WTC11 (cell line): ENCODE measurements around the gene GNAL. TPM values are rescaled to one million over a fixed set of nuclear protein-coding genes. Genes with fewer than 3 reads are reported as not detected.

Experiments
- ATAC-seq: fragments of 200-7000 bp; cut with Tn5 transposase; 2 replicates; pipeline ENCODE4 v1.10.0; 2021; ENCODE audit warnings: mild to moderate bottlenecking, moderate library complexity
- CTCF ChIA-PET: fragments of 300-600 bp; sonication (Branson Sonifier 250); formaldehyde crosslinking; loops from one replicate; lab custom pipeline; 2021; ENCODE audit warnings: antibody characterized with exemption; lab: Charles Lee
- POLR2A ChIA-PET: fragments of 350-600 bp; sonication (Branson Sonifier 250); formaldehyde crosslinking; loops from one replicate; lab custom pipeline; 2021; ENCODE audit warnings: antibody characterized with exemption; lab: Charles Lee
- DNase-seq: peaks from one replicate; pipeline ENCODE4 v3.0.0; 2021; ENCODE audit warnings: low spot score
- H3K27ac Mint-ChIP-seq: 2 replicates; pipeline ENCODE4 v1.8.0; 2021; ENCODE audit warnings: mixed read lengths
- H3K27me3 Mint-ChIP-seq: 2 replicates; pipeline ENCODE4 v1.8.0; 2021; ENCODE audit warnings: low read depth, mild to moderate bottlenecking, moderate library complexity, mixed read lengths
- H3K36me3 Mint-ChIP-seq: 2 replicates; pipeline ENCODE4 v1.8.0; 2021; ENCODE audit warnings: mixed read lengths
- H3K4me1 Mint-ChIP-seq: 2 replicates; pipeline ENCODE4 v1.8.0; 2022; ENCODE audit warnings: mixed read lengths
- H3K4me3 Mint-ChIP-seq: 2 replicates; pipeline ENCODE4 v1.8.0; 2021; ENCODE audit warnings: mild to moderate bottlenecking, moderate library complexity, mixed read lengths
- H3K9me3 Mint-ChIP-seq: 2 replicates; pipeline ENCODE4 v1.8.0; 2021; ENCODE audit warnings: mixed read lengths
- CBFB ChIP-seq: sonication (generic); formaldehyde crosslinking; IDR thresholded peaks from 2 replicates; pipeline ENCODE4 v1.8.1; 2022; ENCODE audit warnings: mild to moderate bottlenecking, low read depth, missing genetic modification reagents
- ELF4 ChIP-seq: sonication (generic); formaldehyde crosslinking; IDR thresholded peaks from 2 replicates; pipeline ENCODE4 v1.8.1; 2022; ENCODE audit warnings: low read depth, mild to moderate bottlenecking, moderate library complexity, missing genetic modification reagents
- ETV6 ChIP-seq: sonication (generic); formaldehyde crosslinking; IDR thresholded peaks from 2 replicates; pipeline ENCODE4 v1.8.1; 2022; ENCODE audit warnings: mild to moderate bottlenecking, missing genetic modification reagents
- GABPB1 ChIP-seq: sonication (generic); formaldehyde crosslinking; IDR thresholded peaks from 2 replicates; pipeline ENCODE4 v1.8.1; 2023; ENCODE audit warnings: mild to moderate bottlenecking, missing genetic modification reagents
- IRF2 ChIP-seq: sonication (generic); formaldehyde crosslinking; IDR thresholded peaks from 2 replicates; pipeline ENCODE4 v1.8.0; 2022; ENCODE audit warnings: low read depth, missing genetic modification reagents, borderline replicate concordance
- JUN ChIP-seq: sonication (generic); formaldehyde crosslinking; IDR thresholded peaks from 2 replicates; pipeline ENCODE4 v1.8.0; 2023; ENCODE audit warnings: mild to moderate bottlenecking, missing genetic modification reagents
- MXD4 ChIP-seq: fragments of 250-450 bp; sonication (Bioruptor Pico); IDR thresholded peaks from 2 replicates; pipeline ENCODE4 v1.8.0; 2021; ENCODE audit warnings: mild to moderate bottlenecking, moderate library complexity, borderline replicate concordance
- MYBL2 ChIP-seq: sonication (generic); formaldehyde crosslinking; IDR thresholded peaks from 2 replicates; pipeline ENCODE4 v1.8.1; 2023; ENCODE audit warnings: mild to moderate bottlenecking, moderate library complexity, missing genetic modification reagents
- NFE2L1 ChIP-seq: sonication (generic); formaldehyde crosslinking; IDR thresholded peaks from 2 replicates; pipeline ENCODE4 v1.8.1; 2023; ENCODE audit warnings: missing genetic modification reagents
- NR1H2 ChIP-seq: sonication (generic); formaldehyde crosslinking; IDR thresholded peaks from 2 replicates; pipeline ENCODE4 v1.9.0; 2021; ENCODE audit warnings: mild to moderate bottlenecking, moderate library complexity, missing genetic modification reagents
- PRRX2 ChIP-seq: fragments of 250-450 bp; sonication (Bioruptor Pico); IDR thresholded peaks from 2 replicates; pipeline ENCODE4 v1.8.0; 2021; ENCODE audit warnings: mild to moderate bottlenecking
- SMAD4 ChIP-seq: sonication (generic); formaldehyde crosslinking; IDR thresholded peaks from 2 replicates; pipeline ENCODE4 v1.8.0; 2022; ENCODE audit warnings: mild to moderate bottlenecking, missing genetic modification reagents
- USF1 ChIP-seq: sonication (generic); formaldehyde crosslinking; IDR thresholded peaks from 2 replicates; pipeline ENCODE4 v1.8.0; 2022; ENCODE audit warnings: mild to moderate bottlenecking, missing genetic modification reagents
- USF2 ChIP-seq: sonication (generic); formaldehyde crosslinking; IDR thresholded peaks from 2 replicates; pipeline ENCODE4 v1.8.1; 2023; ENCODE audit warnings: mild to moderate bottlenecking, missing genetic modification reagents, moderate library complexity
- ZNF416 ChIP-seq: fragments of 250-450 bp; sonication (Bioruptor Pico); IDR thresholded peaks from 2 replicates; pipeline ENCODE4 v1.9.0; 2021; ENCODE audit warnings: mild to moderate bottlenecking, inconsistent platforms
- total RNA-seq: library from RNA; stranded (reverse); gene quantifications from 3 replicates; pipeline ENCODE4 v1.2.3, GENCODE V29; 2021
- TF ChIP-seq, protein P1 (sequence below): sonication (generic); formaldehyde crosslinking; IDR thresholded peaks from 2 replicates; pipeline ENCODE4 v1.8.0; 2022; ENCODE audit warnings: mild to moderate bottlenecking, missing genetic modification reagents
- TF ChIP-seq, protein P2 (sequence below): sonication (generic); formaldehyde crosslinking; IDR thresholded peaks from 2 replicates; pipeline ENCODE4 v1.8.1; 2022; ENCODE audit warnings: mild to moderate bottlenecking, moderate library complexity, missing genetic modification reagents
- TF ChIP-seq, protein P3 (sequence below): fragments of 250-450 bp; sonication (Bioruptor Pico); IDR thresholded peaks from 2 replicates; pipeline ENCODE4 v1.9.0; 2021; ENCODE audit warnings: moderate library complexity, mild to moderate bottlenecking, inconsistent platforms, borderline replicate concordance
- TF ChIP-seq, protein P4 (sequence below): fragments of 250-450 bp; sonication (Bioruptor Pico); IDR thresholded peaks from 2 replicates; pipeline ENCODE4 v1.9.0; 2021; ENCODE audit warnings: mild to moderate bottlenecking

The GNAL gene
- total RNA-seq, 1 experiment from 2014 or later: 22.3 TPM

DNA sequence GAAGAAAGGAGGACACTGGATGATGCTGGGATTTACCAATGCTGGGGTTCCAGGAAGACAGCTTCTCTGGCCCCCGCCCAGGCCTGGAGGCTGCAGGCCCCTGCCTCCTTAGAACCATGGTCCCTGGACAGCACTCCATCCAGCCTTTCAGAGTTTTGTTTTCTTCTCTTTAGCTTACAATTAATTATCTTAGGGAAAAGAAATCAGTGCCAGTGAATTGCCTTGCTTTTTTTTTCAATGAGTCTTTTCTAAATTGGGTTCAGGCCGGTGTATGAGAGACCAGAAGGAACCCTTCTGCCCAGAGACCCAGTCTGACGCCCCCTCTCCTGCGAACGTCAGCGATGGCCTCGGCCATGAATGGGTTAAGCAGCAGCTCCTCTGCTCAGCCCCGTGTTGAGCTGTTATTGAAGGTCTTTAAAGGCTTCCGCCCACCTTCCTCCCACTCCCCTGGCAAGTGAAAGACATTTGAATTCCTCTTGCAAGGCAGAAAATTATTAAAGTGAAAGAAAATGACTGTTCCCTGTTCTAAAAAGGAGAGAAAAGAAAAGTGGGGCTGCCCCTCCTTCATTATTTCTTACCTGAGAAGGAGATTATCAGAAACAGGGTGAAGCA is 96.5 kb downstream of the GNAL start:
- peak overlapping the region; percentile 96 for H3K27ac Mint-ChIP-seq
- H3K9me3 Mint-ChIP-seq: no peaks in the 10 kb centered on the region
- peak; percentile 43 for DNase-seq
- peaks cover 70% of the 10 kb centered on the region for H3K4me1 Mint-ChIP-seq
- H3K36me3 Mint-ChIP-seq: no peaks in the 10 kb centered on the region
- peak; percentile 90 for ATAC-seq
- H3K4me3 Mint-ChIP-seq: peak overlapping the region; percentile 38
- POLR2A ChIA-PET: no interaction called here
- CTCF ChIA-PET: interaction anchor here (0.6 to 1.9 kb wide), 8 partner anchors 11 to 254 kb away, joined by 3 to 7 read pairs (median 4); no protein-coding TSS in a partner anchor
- no peaks in the 10 kb centered on the region for H3K27me3 Mint-ChIP-seq
- TF ChIP-seq ZNF416 (CRISPR knock-in tag): no peak
- TF ChIP-seq CBFB (CRISPR knock-in tag): no peak
- no peak for TF ChIP-seq GABPB1 (CRISPR knock-in tag)
- no peak for TF ChIP-seq NR1H2
- TF ChIP-seq PRRX2 (CRISPR knock-in tag): no peak
- no peak for TF ChIP-seq MYBL2
- TF ChIP-seq SMAD4 (CRISPR knock-in tag): no peak
- TF ChIP-seq IRF2 (CRISPR knock-in tag): no peak
- TF ChIP-seq JUN (CRISPR knock-in tag): no peak
- TF ChIP-seq ETV6 (CRISPR knock-in tag): no peak
- no peak for TF ChIP-seq ELF4
- no peak for TF ChIP-seq NFE2L1 (CRISPR knock-in tag)
- TF ChIP-seq, protein P1, sequence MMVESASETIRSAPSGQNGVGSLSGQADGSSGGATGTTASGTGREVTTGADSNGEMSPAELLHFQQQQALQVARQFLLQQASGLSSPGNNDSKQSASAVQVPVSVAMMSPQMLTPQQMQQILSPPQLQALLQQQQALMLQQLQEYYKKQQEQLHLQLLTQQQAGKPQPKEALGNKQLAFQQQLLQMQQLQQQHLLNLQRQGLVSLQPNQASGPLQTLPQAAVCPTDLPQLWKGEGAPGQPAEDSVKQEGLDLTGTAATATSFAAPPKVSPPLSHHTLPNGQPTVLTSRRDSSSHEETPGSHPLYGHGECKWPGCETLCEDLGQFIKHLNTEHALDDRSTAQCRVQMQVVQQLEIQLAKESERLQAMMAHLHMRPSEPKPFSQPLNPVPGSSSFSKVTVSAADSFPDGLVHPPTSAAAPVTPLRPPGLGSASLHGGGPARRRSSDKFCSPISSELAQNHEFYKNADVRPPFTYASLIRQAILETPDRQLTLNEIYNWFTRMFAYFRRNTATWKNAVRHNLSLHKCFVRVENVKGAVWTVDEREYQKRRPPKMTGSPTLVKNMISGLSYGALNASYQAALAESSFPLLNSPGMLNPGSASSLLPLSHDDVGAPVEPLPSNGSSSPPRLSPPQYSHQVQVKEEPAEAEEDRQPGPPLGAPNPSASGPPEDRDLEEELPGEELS: no peak

GRCh38 chr18:11789716-11790510 is 100.8 kb downstream of the GNAL start:
- Mint-ChIP-seq H3K9me3 (peaks cover 7% of the 10 kb centered on the region), H3K4me1 (peaks cover 65% of the 10 kb centered on the region), H3K36me3 (peaks cover 6% of the 10 kb centered on the region), H3K27ac (peak overlapping the region; percentile 89), H3K4me3 (no peak overlapping the region), H3K27me3 (no peaks in the 10 kb centered on the region)
- POLR2A ChIA-PET: no interaction called here
- ATAC-seq (peak; percentile 29), DNase-seq (no peak)
- CTCF ChIA-PET: interaction anchor here (0.6 to 1.8 kb wide), 8 partner anchors 29 to 206 kb away, joined by 3 to 7 read pairs (median 4); no protein-coding TSS in a partner anchor
- TF ChIP-seq CBFB (CRISPR knock-in tag) (no peak), MXD4 (CRISPR knock-in tag) (no peak), NR1H2 (no peak), USF2 (CRISPR knock-in tag) (no peak), USF1 (CRISPR knock-in tag) (no peak), SMAD4 (CRISPR knock-in tag) (no peak)
- TF ChIP-seq, protein P2, sequence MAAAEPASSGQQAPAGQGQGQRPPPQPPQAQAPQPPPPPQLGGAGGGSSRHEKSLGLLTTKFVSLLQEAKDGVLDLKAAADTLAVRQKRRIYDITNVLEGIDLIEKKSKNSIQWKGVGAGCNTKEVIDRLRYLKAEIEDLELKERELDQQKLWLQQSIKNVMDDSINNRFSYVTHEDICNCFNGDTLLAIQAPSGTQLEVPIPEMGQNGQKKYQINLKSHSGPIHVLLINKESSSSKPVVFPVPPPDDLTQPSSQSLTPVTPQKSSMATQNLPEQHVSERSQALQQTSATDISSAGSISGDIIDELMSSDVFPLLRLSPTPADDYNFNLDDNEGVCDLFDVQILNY (CRISPR knock-in tag): no peak
- TF ChIP-seq, protein P3, sequence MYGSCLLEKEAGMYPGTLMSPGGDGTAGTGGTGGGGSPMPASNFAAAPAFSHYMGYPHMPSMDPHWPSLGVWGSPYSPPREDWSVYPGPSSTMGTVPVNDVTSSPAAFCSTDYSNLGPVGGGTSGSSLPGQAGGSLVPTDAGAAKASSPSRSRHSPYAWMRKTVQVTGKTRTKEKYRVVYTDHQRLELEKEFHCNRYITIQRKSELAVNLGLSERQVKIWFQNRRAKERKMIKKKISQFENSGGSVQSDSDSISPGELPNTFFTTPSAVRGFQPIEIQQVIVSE (CRISPR knock-in tag): no peak
- TF ChIP-seq, protein P4, sequence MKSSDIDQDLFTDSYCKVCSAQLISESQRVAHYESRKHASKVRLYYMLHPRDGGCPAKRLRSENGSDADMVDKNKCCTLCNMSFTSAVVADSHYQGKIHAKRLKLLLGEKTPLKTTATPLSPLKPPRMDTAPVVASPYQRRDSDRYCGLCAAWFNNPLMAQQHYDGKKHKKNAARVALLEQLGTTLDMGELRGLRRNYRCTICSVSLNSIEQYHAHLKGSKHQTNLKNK (CRISPR knock-in tag): no peak
